GM12878 (cell line): ENCODE results near the gene TFAP2B. TPM values are rescaled to one million over a fixed set of nuclear protein-coding genes. Genes with fewer than 3 reads are reported as not detected.

Experiments used
- ATAC-seq: fragments of 200-7000 bp; cut with Tn5 transposase; 3 replicates; pipeline ENCODE4 v1.9.1; 2020; ENCODE audit warnings: mild to moderate bottlenecking, moderate library complexity
- BruUV-seq: library from RNA; stranded (reverse); fragments of 400-500 nt; replicated peaks from 2 replicates; lab custom pipeline; 2021; lab: Mats Ljungman, UMichigan
- CTCF ChIA-PET: fragments of 300-600 bp; sonication (Branson Sonifier 250); formaldehyde crosslinking; extraction: SDS; loops from one replicate; lab custom pipeline; 2021; ENCODE audit warnings: inconsistent platforms; lab: Yijun Ruan, JAX
- POLR2A ChIA-PET: fragments of 350-600 bp; formaldehyde crosslinking; extraction: SDS; loops from one replicate; lab custom pipeline; 2021; ENCODE audit warnings: inconsistent platforms; lab: Charles Lee
- RAD21 ChIA-PET: fragments of 300-600 bp; sonication (Branson Sonifier 250); formaldehyde crosslinking; loops from one replicate; lab custom pipeline; 2023; ENCODE audit warnings: antibody characterized with exemption; ENCODE audit not compliant: unreplicated experiment; lab: Charles Lee
- SMC1A ChIA-PET: fragments of 300-600 bp; sonication (Branson Sonifier 250); formaldehyde crosslinking; loops from one replicate; lab custom pipeline; 2023; ENCODE audit not compliant: unreplicated experiment, uncharacterized antibody; lab: Charles Lee
- DNase-seq: peaks from one replicate; pipeline ENCODE4 v3.0.0-alpha.2; 2011; ENCODE audit warnings: low read depth, low spot score
- FAIRE-seq: peaks from 3 replicates; lab custom pipeline; 2011; peaks lifted over from hg19 to GRCh38; lab: Jason Lieb, UNC
- H2AFZ ChIP-seq: 2 replicates; pipeline ENCODE4 v1.6.0; 2011; ENCODE audit warnings: low read depth, low read length, control low read depth; ENCODE audit not compliant: control insufficient read depth
- H3K27ac ChIP-seq: 2 replicates; pipeline ENCODE4 v1.5.1; 2011; ENCODE audit warnings: control low read depth; ENCODE audit not compliant: control insufficient read depth, insufficient read depth
- H3K27me3 ChIP-seq, 2 experiments: replicated peaks in 1 of 2; 2 replicates each; pipeline versions ENCODE4 v1.6.0 to v1.6.1; 2011; ENCODE audit warnings: low read length in 1 of 2; ENCODE audit not compliant: control insufficient read depth in 2 of 2, insufficient read depth in 2 of 2
- H3K36me3 ChIP-seq, 2 experiments: 2 replicates each; pipeline ENCODE4 v1.5.1; 2011; ENCODE audit warnings: low read length in 1 of 2; ENCODE audit not compliant: control insufficient read depth in 2 of 2, insufficient read depth in 2 of 2
- H3K4me1 ChIP-seq: 2 replicates; pipeline ENCODE4 v1.6.1; 2011; ENCODE audit warnings: mild to moderate bottlenecking, low read length, moderate library complexity, mixed read lengths; ENCODE audit not compliant: control insufficient read depth, insufficient read depth
- H3K4me2 ChIP-seq: 2 replicates; pipeline ENCODE4 v1.6.0; 2011; ENCODE audit warnings: control low read depth; ENCODE audit not compliant: control insufficient read depth, insufficient read depth
- H3K4me3 ChIP-seq: fragments of 200-600 bp; sonication (generic); 2 replicates; pipeline ENCODE4 v1.5.1; 2016
- H3K79me2 ChIP-seq: 2 replicates; pipeline ENCODE4 v1.6.0; 2011; ENCODE audit warnings: low read length; ENCODE audit not compliant: control insufficient read depth, insufficient read depth
- H3K9ac ChIP-seq: 2 replicates; pipeline ENCODE4 v1.8.0; 2011; ENCODE audit warnings: low read length, control low read depth, mixed read lengths; ENCODE audit not compliant: control insufficient read depth, insufficient read depth
- H3K9me3 ChIP-seq: replicated peaks from 3 replicates; pipeline ENCODE4 v1.5.1; 2011; ENCODE audit warnings: mild to moderate bottlenecking, low read length; ENCODE audit not compliant: control insufficient read depth, insufficient read depth
- H4K20me1 ChIP-seq: 2 replicates; pipeline ENCODE4 v1.6.0; 2011; ENCODE audit not compliant: control insufficient read depth, insufficient read depth
- ATF2 ChIP-seq: IDR thresholded peaks from 2 replicates; pipeline ENCODE4 v1.6.1; 2012; ENCODE audit warnings: low read length, inconsistent platforms
- DPF2 ChIP-seq: fragments of 450-650 bp; IDR thresholded peaks from 2 replicates; pipeline ENCODE4 v1.6.1; 2017; ENCODE audit warnings: mild to moderate bottlenecking
- EP300 ChIP-seq, 2 experiments: fragments of 150-350 bp in 1 of 2; IDR thresholded peaks; 2 replicates each; pipeline ENCODE4 v1.6.1; 2011 to 2012; ENCODE audit warnings: low read depth in 2 of 2, low read length in 2 of 2, borderline replicate concordance in 1 of 2, improper control_type of control experiment in 1 of 2, inconsistent platforms in 1 of 2; ENCODE audit not compliant: control insufficient read depth in 1 of 2
- ETV6 ChIP-seq, 2 experiments: fragments of 450-650 bp in 1 of 2; IDR thresholded peaks in 1 of 2; conservative IDR thresholded peaks in 1 of 2; 2 replicates each; pipeline ENCODE4 v1.6.1; 2014; ENCODE audit warnings: antibody characterized with exemption in 1 of 2, borderline replicate concordance in 1 of 2, low read depth in 1 of 2, mild to moderate bottlenecking in 1 of 2, moderate library complexity in 1 of 2
- GABPA ChIP-seq: IDR thresholded peaks from 2 replicates; pipeline ENCODE4 v1.6.1; 2014; ENCODE audit warnings: antibody characterized with exemption, low read depth, mild to moderate bottlenecking, inconsistent platforms
- HSF1 ChIP-seq: fragments of 150-350 bp; IDR thresholded peaks from 2 replicates; pipeline ENCODE4 v1.6.1; 2014; ENCODE audit warnings: mild to moderate bottlenecking, low read depth, low read length
- MXI1 ChIP-seq: fragments of 150-350 bp; IDR thresholded peaks from 2 replicates; pipeline ENCODE4 v1.6.1; 2011; ENCODE audit warnings: low read depth, mild to moderate bottlenecking, inconsistent platforms, low read length, improper control_type of control experiment
- REST ChIP-seq: IDR thresholded peaks from 2 replicates; pipeline ENCODE4 v1.6.1; 2012; ENCODE audit warnings: mild to moderate bottlenecking, low read depth, low read length
- TCF3 ChIP-seq: IDR thresholded peaks from 2 replicates; pipeline ENCODE4 v1.6.1; 2012; ENCODE audit warnings: low read depth, mild to moderate bottlenecking, low read length, borderline replicate concordance; ENCODE audit not compliant: insufficient read depth
- TCF7 ChIP-seq: IDR thresholded peaks from 2 replicates; pipeline ENCODE4 v1.6.1; 2014; ENCODE audit warnings: antibody characterized with exemption, borderline replicate concordance
- ZNF24 ChIP-seq: fragments of 450-650 bp; IDR thresholded peaks from 2 replicates; pipeline ENCODE4 v1.6.1; 2017; ENCODE audit warnings: antibody characterized with exemption, mild to moderate bottlenecking
- ZZZ3 ChIP-seq: IDR thresholded peaks from 2 replicates; pipeline ENCODE4 v1.6.1; 2011; ENCODE audit warnings: low read depth; ENCODE audit not compliant: control insufficient read depth, insufficient read length
- WGBS: methylation state at CpG from one replicate; pipeline ENCODE4 v1.1.6; 2016; ENCODE audit warnings: low lambda C conversion rate; ENCODE audit not compliant: insufficient replicate concordance, insufficient coverage; ENCODE audit errors: missing lambda C conversion rate; 5-methylcytosine and 5-hydroxymethylcytosine counted together
- in situ Hi-C: fragments of 300-500 bp; cut with MboI; formaldehyde crosslinking; loops from 9 replicates; pipeline ENCODE4 v1.14.3; 2018; ENCODE audit warnings: mixed read lengths
- intact Hi-C: fragments of 100-400 bp; cut with micrococcal nuclease; formaldehyde crosslinking; loops from one replicate; pipeline ENCODE4 v1.14.2; 2022; ENCODE audit not compliant: unreplicated experiment
- polyA plus RNA-seq, 11 experiments: library from polyadenylated mRNA; depleted of rRNA in 4 of 11; unstranded in 6 of 11; stranded (reverse) in 5 of 11; fragments of >200 nt; fragmentation: Nextera tagmentation in 4 of 11; fragmentation: Illumina TruSeq in 1 of 11; extraction: Ambion mirVana in 4 of 11; extraction: Trizol in 1 of 11; gene quantifications; 1 replicate in 1 of 11; 2 replicates in 10 of 11; pipeline versions ENCODE4 v1.2.1 to v1.2.3, GENCODE V29; 2011 to 2016; ENCODE audit warnings: inconsistent platforms in 2 of 11, missing spikeins in 2 of 11, low read depth in 1 of 11
- total RNA-seq, 4 experiments: library from RNA; depleted of rRNA in 3 of 4; stranded (reverse); fragments of >200 nt in 3 of 4; fragmentation: Illumina TruSeq in 1 of 4; extraction: Trizol in 1 of 4; gene quantifications; 2 replicates each; pipeline versions ENCODE4 v1.2.1 to v1.2.3, GENCODE V29; 2013 to 2021
- TF ChIP-seq, protein P1 (sequence below): fragments of 450-650 bp; IDR thresholded peaks from 2 replicates; pipeline ENCODE4 v1.6.1; 2018; ENCODE audit warnings: mild to moderate bottlenecking, low read depth, moderate library complexity; ENCODE audit not compliant: partially characterized antibody

The TFAP2B gene
- total and polyA plus RNA-seq, 10 of the 15 experiments (the other 5 are each of a cell fraction or from before 2014, with no cell fraction given), result 0.03 to 0.15 (median 0.07) TPM; not detected in 5

GRCh38 chr6:50861692-50862091 lies 43.0 kb downstream of the TFAP2B start:
- no peak overlapping the region for H3K27ac ChIP-seq
- H2AFZ ChIP-seq, result no peak overlapping the region
- no peak overlapping the region for H3K4me2 ChIP-seq
- ChIA-PET SMC1A (interaction anchor here (0.7 kb wide), 1 partner anchor 423 kb away, joined by 3 read pairs; no protein-coding TSS in a partner anchor), RAD21 (no interaction called here), CTCF (no interaction called here), POLR2A (no interaction called here)
- H3K36me3 ChIP-seq, result no peaks in the 10 kb centered on the region
- ATAC-seq (no peak), DNase-seq (no peak), FAIRE-seq (no peak)
- no peaks in the 10 kb centered on the region for H3K27me3 ChIP-seq
- WGBS, result 0% methylated on average over 1 of the region's 1 CpG
- no TSS peak for BruUV-seq
- H3K79me2 ChIP-seq, result no peaks in the 10 kb centered on the region
- no peaks in the 10 kb centered on the region for H3K9me3 ChIP-seq
- H3K9ac ChIP-seq, result no peak overlapping the region
- H4K20me1 ChIP-seq, result no peaks in the 10 kb centered on the region
- intact Hi-C loops, result no loop called here
- no peaks in the 10 kb centered on the region for H3K4me1 ChIP-seq
- in situ Hi-C loops, result no loop called here
- H3K4me3 ChIP-seq, result no peak overlapping the region
- TF ChIP-seq ETV6 (conservative IDR thresholded peaks at IDR 0.05 in 1 of 2, IDR thresholded peaks at IDR 0.05 in 1 of 2; ENCODE audit: borderline replicate concordance in 1 of 2, low read depth in 1 of 2) (no peak), TCF7 (no peak), TCF3 (no peak), GABPA (no peak), DPF2 (no peak), HSF1 (no peak), REST (no peak), ZZZ3 (no peak), MXI1 (no peak), EP300 (IDR thresholded peaks at IDR 0.05; ENCODE audit: borderline replicate concordance in 1 of 2, control insufficient read depth in 1 of 2, low read depth in 2 of 2, low read length in 2 of 2) (no peak), ZNF24 (no peak), ATF2 (no peak)
- TF ChIP-seq, protein P1, sequence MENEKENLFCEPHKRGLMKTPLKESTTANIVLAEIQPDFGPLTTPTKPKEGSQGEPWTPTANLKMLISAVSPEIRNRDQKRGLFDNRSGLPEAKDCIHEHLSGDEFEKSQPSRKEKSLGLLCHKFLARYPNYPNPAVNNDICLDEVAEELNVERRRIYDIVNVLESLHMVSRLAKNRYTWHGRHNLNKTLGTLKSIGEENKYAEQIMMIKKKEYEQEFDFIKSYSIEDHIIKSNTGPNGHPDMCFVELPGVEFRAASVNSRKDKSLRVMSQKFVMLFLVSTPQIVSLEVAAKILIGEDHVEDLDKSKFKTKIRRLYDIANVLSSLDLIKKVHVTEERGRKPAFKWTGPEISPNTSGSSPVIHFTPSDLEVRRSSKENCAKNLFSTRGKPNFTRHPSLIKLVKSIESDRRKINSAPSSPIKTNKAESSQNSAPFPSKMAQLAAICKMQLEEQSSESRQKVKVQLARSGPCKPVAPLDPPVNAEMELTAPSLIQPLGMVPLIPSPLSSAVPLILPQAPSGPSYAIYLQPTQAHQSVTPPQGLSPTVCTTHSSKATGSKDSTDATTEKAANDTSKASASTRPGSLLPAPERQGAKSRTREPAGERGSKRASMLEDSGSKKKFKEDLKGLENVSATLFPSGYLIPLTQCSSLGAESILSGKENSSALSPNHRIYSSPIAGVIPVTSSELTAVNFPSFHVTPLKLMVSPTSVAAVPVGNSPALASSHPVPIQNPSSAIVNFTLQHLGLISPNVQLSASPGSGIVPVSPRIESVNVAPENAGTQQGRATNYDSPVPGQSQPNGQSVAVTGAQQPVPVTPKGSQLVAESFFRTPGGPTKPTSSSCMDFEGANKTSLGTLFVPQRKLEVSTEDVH, result no peak
